HG03175 (cell line): Measurements from ENCODE around the gene PLXDC1.

Source experiments
- ATAC-seq: cut with Tn5 transposase; IDR thresholded peaks from one replicate; pipeline ENCODE4 v1.9.1; 2021; ENCODE audit warnings: mild to moderate bottlenecking, moderate library complexity; ENCODE audit not compliant: unreplicated experiment

PLXDC1 gene

GRCh38 chr17:39158623-39159022 lies 7.2 kb upstream of the PLXDC1 start:
- ATAC-seq: no peak

DNA sequence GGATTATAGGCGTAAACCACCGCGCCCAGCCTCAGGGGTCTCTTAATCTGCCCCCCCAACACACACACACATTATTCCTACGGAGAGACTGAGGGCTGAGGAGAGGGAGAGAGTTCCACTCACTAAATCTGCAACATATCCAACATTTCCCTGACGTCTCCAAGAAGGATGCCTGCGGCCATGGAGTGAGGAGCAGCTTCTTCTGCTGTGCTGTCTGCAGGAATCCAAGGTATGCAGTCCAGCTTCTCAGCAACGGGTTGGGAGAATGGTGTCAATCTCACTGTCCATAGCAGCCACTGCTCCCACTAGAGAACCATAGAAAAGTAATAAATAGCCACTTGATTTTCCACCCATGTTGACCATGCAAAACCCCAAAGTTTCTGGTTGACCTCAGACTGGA lies 5.1 kb upstream of the PLXDC1 start:
- no peak for ATAC-seq

- ATAC-seq: no peak
These were observed 4.2 kb upstream of the PLXDC1 start for GRCh38 chr17:39155654-39156053.

DNA sequence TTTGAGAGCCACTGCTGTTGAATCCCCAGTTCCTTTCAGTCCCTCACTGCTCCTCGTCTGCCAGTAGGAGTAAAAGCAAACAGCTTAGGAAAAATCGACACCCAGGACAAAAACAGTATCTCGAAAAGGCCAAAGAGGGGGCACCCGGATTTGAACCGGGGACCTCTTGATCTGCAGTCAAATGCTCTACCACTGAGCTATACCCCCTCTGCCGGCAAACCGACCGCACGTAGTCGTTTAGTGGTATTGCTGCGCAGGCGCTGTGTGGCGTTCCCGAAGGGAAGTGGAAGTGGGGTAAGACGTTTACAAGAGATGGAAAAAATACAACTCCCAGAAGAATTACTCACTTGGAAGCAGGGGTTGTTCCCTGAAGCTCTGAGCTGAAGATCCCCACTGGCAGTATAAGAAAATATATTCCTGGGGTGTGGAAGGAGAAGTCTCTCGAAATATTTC lies 2.2 kb upstream of the PLXDC1 start:
- ATAC-seq: peak; percentile 52

DNA sequence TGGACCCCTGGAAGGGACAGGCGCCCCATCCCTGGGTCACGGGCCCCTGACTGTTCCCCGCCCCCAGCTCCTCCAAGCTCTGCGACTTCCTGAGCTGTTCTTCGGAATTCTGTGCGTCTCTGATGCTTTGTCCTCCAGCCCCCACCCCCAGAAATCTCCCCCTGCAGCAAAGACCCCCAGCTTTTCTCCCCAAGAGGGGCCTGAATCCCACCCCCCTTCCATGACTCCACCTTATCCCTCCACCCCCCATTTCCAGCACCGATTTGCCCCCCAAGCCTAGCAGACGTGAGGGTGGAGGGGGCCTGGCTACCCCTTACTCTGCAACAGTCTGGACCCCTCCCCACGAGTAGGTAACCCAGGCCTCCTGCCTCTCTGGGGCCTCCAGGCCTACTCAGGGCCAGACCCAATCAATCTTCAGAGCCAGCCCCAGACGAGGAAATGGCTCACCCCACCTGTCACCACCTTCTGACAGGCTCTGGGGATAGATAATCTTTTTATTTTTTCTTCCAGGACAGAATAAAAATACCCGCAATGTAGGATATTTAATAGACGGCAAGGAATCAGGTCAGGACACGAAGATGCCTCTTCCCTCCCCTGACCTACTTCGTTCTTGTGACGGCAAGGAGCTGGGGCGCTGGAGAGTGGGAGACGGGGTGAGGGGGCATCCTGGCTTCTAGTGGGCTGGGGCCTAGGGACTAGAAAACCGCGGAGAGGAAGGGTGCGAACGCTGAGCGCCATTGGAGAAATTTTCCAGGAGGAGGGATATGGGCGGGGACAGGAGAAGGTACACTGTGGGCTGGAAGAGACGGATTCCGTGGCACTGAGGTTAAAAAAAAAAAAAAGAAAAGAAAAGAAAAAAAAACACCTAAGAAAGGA lies 744 bp upstream of the PLXDC1 start:
- no peak for ATAC-seq

GRCh38 chr17:39150795-39151149 lies 665 bp downstream of the PLXDC1 start:
- ATAC-seq: no peak

DNA sequence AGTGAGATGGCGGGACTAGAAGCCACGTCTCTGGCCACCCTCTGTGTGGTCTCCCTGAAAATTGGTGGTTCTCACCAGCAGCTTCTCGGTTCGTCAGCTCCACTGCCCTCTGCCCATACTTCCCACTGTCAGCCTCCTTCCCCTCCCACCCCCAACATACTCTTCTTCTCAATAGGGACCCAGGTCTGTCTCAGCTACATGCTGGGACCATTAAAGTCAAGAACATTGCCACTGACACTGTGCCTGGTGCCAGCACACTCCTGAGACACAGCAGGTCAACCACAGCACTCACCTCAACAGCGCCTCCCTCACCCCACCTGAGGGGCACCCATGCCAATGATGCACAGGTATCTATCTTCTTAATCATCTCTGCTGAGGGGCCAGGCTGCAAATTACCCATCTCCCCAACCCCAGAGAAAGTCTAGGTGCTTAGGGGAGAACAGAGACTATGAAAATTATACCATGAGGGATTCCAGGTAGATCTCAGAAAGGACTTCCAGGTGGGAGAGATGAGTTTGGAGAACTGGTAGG lies 1.3 kb downstream of the PLXDC1 start:
- no peak for ATAC-seq

- no peak for ATAC-seq
These were observed 3.9 kb downstream of the PLXDC1 start for GRCh38 chr17:39147221-39148185.

DNA sequence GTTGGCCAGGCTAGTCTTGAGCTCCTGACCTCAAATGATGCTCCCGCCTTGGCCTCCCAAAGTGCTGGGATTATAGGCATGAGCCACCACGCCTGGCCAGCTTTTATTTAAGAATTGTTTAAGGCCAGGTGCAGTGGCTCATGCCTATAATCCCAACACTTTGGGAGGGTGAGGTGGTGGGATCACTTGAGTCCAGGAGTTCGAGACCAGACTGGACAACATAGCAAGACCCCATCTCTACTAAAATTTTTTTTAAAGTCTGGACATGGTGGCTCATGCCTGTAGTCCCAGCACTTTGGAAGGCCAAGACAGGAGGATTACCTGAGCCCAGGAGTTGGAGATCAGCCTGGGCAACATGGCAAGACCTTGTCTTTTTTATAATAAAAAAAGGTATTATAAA lies 5.2 kb downstream of the PLXDC1 start:
- no peak for ATAC-seq

DNA sequence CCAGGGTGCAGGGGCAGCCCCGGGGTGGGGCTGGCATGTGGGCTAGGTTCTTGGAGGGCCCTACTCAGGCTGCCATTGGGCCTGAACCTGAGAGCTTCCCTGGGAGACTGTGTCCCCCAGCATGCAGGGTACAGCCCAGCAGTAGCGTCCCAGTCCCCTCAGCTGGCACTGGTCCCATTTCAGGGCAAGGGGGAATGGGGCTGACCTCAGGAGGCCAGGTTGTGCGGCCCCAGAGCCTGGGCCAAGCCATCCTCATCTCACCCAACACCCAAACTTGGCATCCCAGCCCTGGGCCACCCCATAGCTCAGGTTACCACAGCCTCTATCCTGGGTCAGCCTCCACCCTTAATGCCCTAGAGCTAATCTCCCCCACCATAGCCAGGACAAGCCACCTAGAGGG lies 6.3 kb downstream of the PLXDC1 start:
- ATAC-seq: no peak

DNA sequence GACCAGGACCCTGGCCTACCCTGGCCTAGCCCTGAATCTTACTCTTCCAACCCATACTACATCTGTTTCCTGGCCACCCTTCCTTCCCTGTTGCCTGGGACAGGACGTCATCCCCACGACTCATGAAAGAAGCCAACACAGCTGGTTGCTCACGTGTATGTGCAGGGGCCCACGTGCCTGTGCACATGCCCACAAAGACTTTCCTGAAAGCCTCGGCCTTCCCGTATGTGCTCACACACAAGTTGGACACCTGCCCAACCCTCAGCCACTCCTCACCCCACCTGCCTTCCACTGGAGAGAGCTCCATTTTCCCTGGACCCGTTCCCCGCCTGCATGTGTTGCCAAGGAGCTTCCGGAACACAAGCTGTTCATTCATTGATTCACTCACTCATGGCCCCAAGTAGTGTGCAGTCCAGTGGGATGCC lies 7.0 kb downstream of the PLXDC1 start:
- ATAC-seq: no peak

GRCh38 chr17:39143552-39144093 lies 7.8 kb downstream of the PLXDC1 start:
- no peak for ATAC-seq

- no peak for ATAC-seq
These were observed 9.3 kb downstream of the PLXDC1 start for GRCh38 chr17:39141915-39142664.

GRCh38 chr17:39141294-39141693 lies 10.1 kb downstream of the PLXDC1 start:
- ATAC-seq: no peak

GRCh38 chr17:39139561-39139960 lies 11.9 kb downstream of the PLXDC1 start:
- ATAC-seq: no peak

GRCh38 chr17:39139161-39139511 lies 12.3 kb downstream of the PLXDC1 start:
- no peak for ATAC-seq

DNA sequence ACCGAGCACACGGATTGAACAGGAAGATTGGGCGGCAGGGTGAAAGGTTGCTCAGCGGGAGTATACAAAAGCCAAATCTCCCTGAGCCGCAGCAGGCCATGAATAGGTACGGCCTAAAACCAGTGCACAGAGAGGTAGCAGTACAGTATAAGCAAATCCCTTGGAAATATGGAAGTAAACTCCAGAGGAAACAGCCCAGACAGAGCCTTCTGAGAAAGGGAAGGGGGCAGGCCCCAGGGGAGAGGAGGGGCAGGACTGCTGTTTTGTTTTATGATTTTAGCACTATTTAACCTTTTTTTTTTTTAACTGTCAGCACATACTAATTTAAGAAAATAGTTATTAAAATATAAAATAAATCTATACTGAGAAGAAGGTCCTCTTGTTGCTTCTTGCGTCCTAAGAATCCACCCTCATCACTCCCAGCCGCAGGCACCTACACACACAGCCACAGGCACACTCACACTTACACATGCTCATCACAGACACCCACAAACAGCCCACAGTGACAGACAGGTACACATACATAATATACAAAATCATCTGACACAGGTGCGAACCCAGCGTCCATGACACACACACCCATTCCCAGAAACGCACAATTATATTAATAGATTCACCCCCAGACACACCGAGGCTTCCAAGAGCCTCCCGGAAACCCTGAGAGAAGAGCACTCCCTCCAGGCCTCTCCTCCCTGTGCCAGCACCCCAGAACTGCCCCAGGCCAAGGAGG lies 12.8 kb downstream of the PLXDC1 start:
- ATAC-seq: no peak

DNA sequence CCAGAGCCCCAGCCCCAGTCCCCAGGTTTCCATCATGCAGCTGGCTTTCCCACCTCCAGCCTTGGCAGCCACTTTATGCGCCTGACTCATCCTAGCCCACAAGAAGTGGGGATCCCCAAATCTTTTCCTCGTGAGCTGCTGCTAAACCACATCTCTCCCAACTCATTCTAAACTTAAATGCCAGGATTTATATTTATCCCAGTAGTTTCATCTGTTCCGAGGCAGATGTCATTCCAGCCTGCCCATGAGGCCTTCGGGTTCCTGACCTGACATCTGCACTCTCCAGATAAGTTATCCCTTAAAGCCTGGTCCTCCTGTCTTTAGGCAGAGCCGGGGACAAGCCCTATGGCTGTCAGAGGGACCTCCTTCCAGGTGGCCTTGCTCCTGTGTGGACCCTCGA lies 16.6 kb downstream of the PLXDC1 start:
- no peak for ATAC-seq

GRCh38 chr17:39132192-39132610 lies 19.2 kb downstream of the PLXDC1 start:
- ATAC-seq: no peak

GRCh38 chr17:39131616-39132015 lies 19.8 kb downstream of the PLXDC1 start:
- ATAC-seq: no peak
